ENCODE measurements around the gene MED12L. TPM values are rescaled to one million over a fixed set of nuclear protein-coding genes. Genes with fewer than 3 reads are reported as not detected.
A peak's percentile ranks its signal among the peaks of the same experiment; 100 is the strongest.

MED12L gene
- total RNA-seq, 4 donors from 2014 or later, result 0.19 to 0.83 (median 0.41) TPM

DNA sequence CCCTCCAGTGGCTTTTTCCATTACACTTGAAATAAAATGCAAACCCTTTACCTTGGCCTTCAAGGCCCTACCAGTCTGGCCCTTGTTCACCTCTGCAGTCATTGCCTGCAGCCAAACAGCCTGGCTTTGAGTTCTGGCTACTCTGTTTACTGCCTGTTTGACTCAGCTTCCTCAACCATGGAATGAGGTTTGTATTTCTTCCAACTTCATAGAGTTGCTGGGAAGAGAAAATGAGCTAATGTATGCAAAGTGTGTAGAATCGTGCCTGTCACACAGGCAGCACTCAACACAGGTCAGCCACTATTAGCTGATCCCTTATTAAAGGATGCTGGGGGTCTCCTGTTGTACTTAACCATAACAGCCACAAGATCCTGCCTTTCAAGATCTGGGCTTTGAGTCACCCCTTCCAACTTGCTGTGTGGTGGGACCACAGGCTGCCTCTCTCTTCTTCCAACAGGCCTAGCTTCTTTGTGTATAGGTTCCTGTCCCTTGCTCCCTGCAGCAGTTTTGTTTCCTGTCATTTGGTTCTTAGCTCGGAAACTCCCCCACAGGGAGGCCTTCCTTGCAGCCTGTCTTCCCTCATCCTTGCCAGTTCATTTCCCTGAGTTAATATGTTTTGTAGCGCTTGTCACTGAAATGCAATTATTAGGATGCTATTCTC, 6.4 kb downstream of the MED12L start:
- Histone ChIP-seq H3K27ac (replicated peaks in 1 of 4) (no peak overlapping the region), H3K36me3 (no peaks in the 10 kb centered on the region), H3K27me3 (no peaks in the 10 kb centered on the region), H3K9me3 (no peaks in the 10 kb centered on the region), H3K4me3 (no peak overlapping the region), H3K4me1 (peaks cover 0 to 8% (median 7%) of the 10 kb centered on the region in 4 donors)
- TF ChIP-seq CTCF (IDR thresholded peaks at IDR 0.05) (no peak), POLR2A (IDR thresholded peaks at IDR 0.05; ENCODE audit: low read depth) (no peak), POLR2AphosphoS5 (IDR thresholded peaks at IDR 0.05) (no peak), EP300 (IDR thresholded peaks at IDR 0.05) (no peak)
- intact Hi-C loops (cut with DNase I), result no loop called here
- DNase-seq (ENCODE audit: extremely low spot score), result no peak
- 86% methylated on average over 3 of the region's 3 CpGs for WGBS

DNA sequence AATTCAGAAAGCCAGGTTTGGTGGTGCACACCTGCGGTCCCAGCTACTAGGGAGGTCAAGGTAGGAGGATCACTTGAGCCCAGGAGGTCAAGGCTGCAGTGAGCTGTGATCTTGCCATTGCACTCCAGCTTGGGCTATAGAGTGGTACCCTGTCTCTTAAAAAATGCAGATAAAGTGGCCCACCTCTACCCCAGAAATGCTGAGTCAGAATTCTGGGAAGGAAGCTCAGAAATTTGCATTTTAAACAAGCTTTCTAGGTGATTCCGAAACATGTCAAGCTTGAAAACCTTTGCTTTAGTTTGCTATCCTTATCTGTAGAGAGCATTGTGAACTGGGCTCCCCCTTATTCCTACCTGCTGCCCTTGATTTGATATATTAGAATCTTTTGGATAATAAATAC, 7.7 kb downstream of the MED12L start:
- Histone ChIP-seq H3K4me3 (no peak overlapping the region), H3K4me1 (no peaks in the 10 kb centered on the region), H3K27ac (replicated peaks in 1 of 4) (no peak overlapping the region), H3K9me3 (no peaks in the 10 kb centered on the region), H3K27me3 (no peaks in the 10 kb centered on the region), H3K36me3 (no peaks in the 10 kb centered on the region)
- intact Hi-C loops (cut with DNase I), result no loop called here
- WGBS, result 95% methylated on average over 2 of the region's 2 CpGs
- TF ChIP-seq CTCF (IDR thresholded peaks at IDR 0.05) (no peak), POLR2A (IDR thresholded peaks at IDR 0.05; ENCODE audit: low read depth) (no peak), POLR2AphosphoS5 (IDR thresholded peaks at IDR 0.05) (no peak)
- DNase-seq (ENCODE audit: extremely low spot score), result no peak

- intact Hi-C loops (cut with DNase I), result no loop called here
- H3K27ac ChIP-seq (replicated peaks in 1 of 4), result no peak overlapping the region
- no peaks in the 10 kb centered on the region for H3K9me3 ChIP-seq
- no peak overlapping the region for H3K4me3 ChIP-seq
- no peaks in the 10 kb centered on the region for H3K4me1 ChIP-seq
- 70% methylated on average over 4 of the region's 4 CpGs for WGBS
- H3K27me3 ChIP-seq, result no peaks in the 10 kb centered on the region
- DNase-seq (ENCODE audit: extremely low spot score), result no peak
- TF ChIP-seq POLR2A (IDR thresholded peaks at IDR 0.05; ENCODE audit: low read depth), result no peak
- H3K36me3 ChIP-seq, result no peaks in the 10 kb centered on the region
Observed at GRCh38 chr3:151093905-151094304, 8.4 kb downstream of the MED12L start.

GRCh38 chr3:151096716-151097115, 11.3 kb downstream of the MED12L start:
- intact Hi-C loops (cut with DNase I), result no loop called here
- no peak overlapping the region for H3K27ac ChIP-seq (replicated peaks in 1 of 4)
- H3K9me3 ChIP-seq, result no peaks in the 10 kb centered on the region
- 69% methylated on average over 2 of the region's 2 CpGs for WGBS
- TF ChIP-seq CTCF (IDR thresholded peaks at IDR 0.05) (no peak), EP300 (IDR thresholded peaks at IDR 0.05) (no peak), POLR2AphosphoS5 (IDR thresholded peaks at IDR 0.05) (no peak), POLR2A (IDR thresholded peaks at IDR 0.05; ENCODE audit: low read depth) (no peak)
- no peak for DNase-seq (ENCODE audit: extremely low spot score)
- no peaks in the 10 kb centered on the region for H3K27me3 ChIP-seq
- H3K36me3 ChIP-seq, result no peaks in the 10 kb centered on the region
- H3K4me3 ChIP-seq, result no peak overlapping the region
- H3K4me1 ChIP-seq, result no peaks in the 10 kb centered on the region

DNA sequence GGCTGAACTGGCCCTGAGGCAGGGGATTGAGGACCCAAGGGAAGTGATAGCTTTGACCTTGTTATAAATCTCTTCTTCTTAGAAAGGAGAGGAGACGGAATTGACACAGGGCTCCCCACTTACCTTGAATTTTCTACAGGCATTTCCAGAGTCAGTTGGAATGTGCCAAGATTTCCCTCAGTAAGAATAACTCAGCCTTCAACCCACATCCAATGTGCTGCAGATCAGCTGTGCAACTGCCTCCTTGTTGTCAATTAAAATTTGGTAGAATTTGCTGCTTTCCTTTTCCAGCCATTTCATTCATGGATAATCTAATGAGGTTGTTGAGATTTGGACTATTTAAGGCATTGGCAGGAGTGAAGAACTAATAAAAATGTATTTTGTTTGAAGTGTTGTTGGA, 14.6 kb downstream of the MED12L start:
- WGBS, result 93% methylated on average over 1 of the region's 1 CpG
- no peak for TF ChIP-seq CTCF (IDR thresholded peaks at IDR 0.05)
- no peak for TF ChIP-seq POLR2AphosphoS5 (IDR thresholded peaks at IDR 0.05)
- no peak for TF ChIP-seq EP300 (IDR thresholded peaks at IDR 0.05)
- no peak for TF ChIP-seq POLR2A (IDR thresholded peaks at IDR 0.05; ENCODE audit: low read depth)
- no peaks in the 10 kb centered on the region for H3K4me1 ChIP-seq
- no peaks in the 10 kb centered on the region for H3K36me3 ChIP-seq
- H3K27ac ChIP-seq (replicated peaks in 1 of 4), result no peak overlapping the region
- DNase-seq (ENCODE audit: extremely low spot score), result peak; percentile 66
- H3K27me3 ChIP-seq, result no peaks in the 10 kb centered on the region
- H3K4me3 ChIP-seq, result no peak overlapping the region
- intact Hi-C loops (cut with DNase I), result no loop called here
- no peaks in the 10 kb centered on the region for H3K9me3 ChIP-seq
